H1 (cell line): ENCODE data around the gene CREBBP. TPM values are rescaled to one million over a fixed set of nuclear protein-coding genes. Genes with fewer than 3 reads are reported as not detected.

ENCODE experiments used
- CTCF ChIA-PET: fragments of 300-600 bp; sonication (Branson Sonifier 250); formaldehyde crosslinking; loops from one replicate; lab custom pipeline; 2021; ENCODE audit not compliant: partially characterized antibody; lab: Charles Lee
- POLR2A ChIA-PET: fragments of 300-600 bp; sonication (Branson Sonifier 250); formaldehyde crosslinking; loops from one replicate; lab custom pipeline; 2021; ENCODE audit warnings: inconsistent platforms; ENCODE audit not compliant: partially characterized antibody; lab: Charles Lee
- DNase-seq, 2 experiments: peaks; one replicate each; pipeline versions ENCODE4 v3.0.0 to v3.0.0-alpha.2; 2010 to 2022; ENCODE audit warnings: low spot score in 2 of 2, low read depth in 1 of 2, mixed read lengths in 1 of 2
- FAIRE-seq: peaks from 2 replicates; lab custom pipeline; 2011; peaks lifted over from hg19 to GRCh38; lab: Jason Lieb, UNC
- H2AFZ ChIP-seq: 2 replicates; pipeline ENCODE4 v1.8.1; 2012; ENCODE audit warnings: low read length, inconsistent platforms
- H2AK5ac ChIP-seq: 2 replicates; pipeline ENCODE4 v1.6.1; 2013; ENCODE audit warnings: low read depth, low read length
- H2BK120ac ChIP-seq: replicated peaks from 2 replicates; pipeline ENCODE3; 2013; ENCODE audit warnings: low read depth, low read length, inconsistent platforms
- H2BK12ac ChIP-seq: 2 replicates; pipeline ENCODE4 v1.6.1; 2013; ENCODE audit warnings: low read depth, low read length
- H2BK15ac ChIP-seq: 2 replicates; pipeline ENCODE4 v1.6.1; 2013; ENCODE audit warnings: low read length
- H2BK20ac ChIP-seq: 2 replicates; pipeline ENCODE4 v1.6.1; 2013; ENCODE audit warnings: low read length
- H2BK5ac ChIP-seq: 2 replicates; pipeline ENCODE4 v1.6.1; 2013; ENCODE audit warnings: low read depth, low read length
- H3K14ac ChIP-seq: 2 replicates; pipeline ENCODE4 v1.6.1; 2013; ENCODE audit warnings: inconsistent platforms; ENCODE audit not compliant: insufficient read length
- H3K18ac ChIP-seq: 2 replicates; pipeline ENCODE4 v1.6.1; 2013; ENCODE audit warnings: low read length; ENCODE audit errors: extremely low read depth
- H3K23ac ChIP-seq: 2 replicates; pipeline ENCODE4 v1.6.1; 2013; ENCODE audit warnings: inconsistent platforms; ENCODE audit not compliant: insufficient read length
- H3K23me2 ChIP-seq: 2 replicates; pipeline ENCODE4 v1.6.1; 2013; ENCODE audit warnings: low read depth, low read length
- H3K27ac ChIP-seq: 2 replicates; pipeline ENCODE4 v1.6.1; 2011; ENCODE audit warnings: low read depth, low read length, inconsistent platforms
- H3K27me3 ChIP-seq, 4 experiments: replicated peaks in 1 of 4; 1 replicate in 1 of 4; 2 replicates in 3 of 4; pipeline versions ENCODE4 v1.6.1 to v1.8.1; 2011 to 2013; ENCODE audit warnings: low read length in 3 of 4, mild to moderate bottlenecking in 3 of 4, inconsistent platforms in 2 of 4, mixed read lengths in 2 of 4, moderate library complexity in 1 of 4; ENCODE audit not compliant: control insufficient read depth in 3 of 4, insufficient read depth in 3 of 4; ENCODE audit errors: extremely low read depth in 1 of 4
- H3K36me3 ChIP-seq, 4 experiments: 2 replicates each; pipeline versions ENCODE4 v1.6.1 to v1.8.1; 2011 to 2013; ENCODE audit warnings: mild to moderate bottlenecking in 4 of 4, low read length in 3 of 4, moderate library complexity in 2 of 4, control low read depth in 1 of 4, inconsistent platforms in 1 of 4; ENCODE audit not compliant: insufficient read depth in 4 of 4, control insufficient read depth in 2 of 4
- H3K4ac ChIP-seq: replicated peaks from 2 replicates; pipeline ENCODE3; 2013; ENCODE audit warnings: low read length, low read depth, mixed read lengths, inconsistent platforms; ENCODE audit not compliant: insufficient read length
- H3K4me1 ChIP-seq, 4 experiments: replicated peaks in 1 of 4; 1 replicate in 1 of 4; 2 replicates in 3 of 4; pipeline versions ENCODE4 v1.6.1 to v1.8.1; 2011 to 2013; ENCODE audit warnings: low read length in 3 of 4, inconsistent platforms in 2 of 4, mixed read lengths in 1 of 4; ENCODE audit not compliant: insufficient read depth in 4 of 4, control insufficient read depth in 3 of 4
- H3K4me2 ChIP-seq, 2 experiments: 2 replicates each; pipeline versions ENCODE4 v1.6.1 to v1.8.1; 2011 to 2013; ENCODE audit warnings: low read depth in 2 of 2, low read length in 2 of 2, control low read depth in 1 of 2, inconsistent platforms in 1 of 2, mild to moderate bottlenecking in 1 of 2; ENCODE audit not compliant: insufficient read depth in 1 of 2
- H3K4me3 ChIP-seq, 4 experiments: fragments of 200-600, 300-600 bp in 1 of 4; sonication (generic), shearing (Covaris generic), sonication (Bioruptor Twin) in 1 of 4; 2 replicates each; pipeline versions ENCODE4 v1.5.1 to v1.8.1; 2011 to 2016; ENCODE audit warnings: low read length in 4 of 4, low read depth in 3 of 4, control low read depth in 2 of 4, inconsistent platforms in 2 of 4, mild to moderate bottlenecking in 2 of 4, mixed read lengths in 1 of 4, moderate library complexity in 1 of 4; ENCODE audit not compliant: insufficient read depth in 2 of 4; ENCODE audit errors: extremely low read depth in 1 of 4
- H3K56ac ChIP-seq: replicated peaks from 2 replicates; pipeline ENCODE3; 2013; ENCODE audit warnings: low read depth, mild to moderate bottlenecking, mixed read lengths, low read length, inconsistent platforms; ENCODE audit not compliant: insufficient read length
- H3K79me1 ChIP-seq: 2 replicates; pipeline ENCODE4 v1.6.1; 2013; ENCODE audit warnings: low read depth, low read length, control low read depth
- H3K79me2 ChIP-seq, 2 experiments: 2 replicates each; pipeline versions ENCODE4 v1.6.1 to v1.8.1; 2012 to 2013; ENCODE audit warnings: low read length in 2 of 2, mild to moderate bottlenecking in 2 of 2, inconsistent platforms in 1 of 2; ENCODE audit not compliant: insufficient read depth in 2 of 2, control insufficient read depth in 1 of 2
- H3K9ac ChIP-seq, 4 experiments: replicated peaks in 1 of 4; 1 replicate in 1 of 4; 2 replicates in 3 of 4; pipeline versions ENCODE4 v1.6.1 to v1.8.1; 2011 to 2013; ENCODE audit warnings: low read depth in 3 of 4, low read length in 3 of 4, control low read depth in 2 of 4, mild to moderate bottlenecking in 2 of 4, moderate library complexity in 2 of 4, inconsistent platforms in 1 of 4; ENCODE audit errors: extremely low read depth in 1 of 4
- H3K9me3 ChIP-seq, 2 experiments: 2 replicates each; pipeline versions ENCODE4 v1.6.1 to v1.8.1; 2012 to 2013; ENCODE audit warnings: mild to moderate bottlenecking in 2 of 2, moderate library complexity in 2 of 2, control low read depth in 1 of 2, inconsistent platforms in 1 of 2, low read depth in 1 of 2, low read length in 1 of 2, mixed read lengths in 1 of 2; ENCODE audit not compliant: insufficient read depth in 2 of 2
- H4K20me1 ChIP-seq, 2 experiments: replicated peaks in 1 of 2; 2 replicates each; pipeline versions ENCODE3 to v1.8.1; 2011 to 2013; ENCODE audit warnings: inconsistent platforms in 2 of 2, low read length in 2 of 2, mild to moderate bottlenecking in 1 of 2; ENCODE audit not compliant: insufficient read depth in 2 of 2, control insufficient read depth in 1 of 2
- H4K5ac ChIP-seq: 2 replicates; pipeline ENCODE4 v1.6.1; 2013; ENCODE audit warnings: low read length, low read depth, mixed read lengths, inconsistent platforms; ENCODE audit not compliant: insufficient read length
- H4K8ac ChIP-seq: 2 replicates; pipeline ENCODE4 v1.8.0; 2013; ENCODE audit warnings: mild to moderate bottlenecking, moderate library complexity, low read length, inconsistent platforms; ENCODE audit not compliant: insufficient read depth; ENCODE audit errors: extremely low read depth
- H4K91ac ChIP-seq: replicated peaks from 2 replicates; pipeline ENCODE3; 2013; ENCODE audit warnings: low read length, mixed read lengths, inconsistent platforms; ENCODE audit not compliant: insufficient read length
- EP300 ChIP-seq, 2 experiments: IDR thresholded peaks; 1 replicate in 1 of 2; 2 replicates in 1 of 2; pipeline ENCODE4 v1.6.1; 2011 to 2012; ENCODE audit warnings: low read depth in 2 of 2, low read length in 2 of 2, mild to moderate bottlenecking in 2 of 2, borderline replicate concordance in 1 of 2, inconsistent platforms in 1 of 2, moderate library complexity in 1 of 2
- WGBS, 2 experiments: shearing (Covaris generic) in 1 of 2; methylation state at CpG; one replicate each; pipeline versions ENCODE4 v1.1.6 to v1.1.7; 2013 to 2015; ENCODE audit warnings: low lambda C conversion rate in 2 of 2, mixed read lengths in 2 of 2, inconsistent platforms in 1 of 2, low coverage in 1 of 2, missing lambda C conversion rate in 1 of 2; ENCODE audit not compliant: insufficient replicate concordance in 2 of 2, insufficient coverage in 1 of 2, insufficient read length in 1 of 2; ENCODE audit errors: extremely low coverage in 1 of 2, missing lambda C conversion rate in 1 of 2; 5-methylcytosine and 5-hydroxymethylcytosine counted together
- polyA plus RNA-seq, 7 experiments: library from polyadenylated mRNA; depleted of rRNA in 3 of 7; stranded (reverse) in 5 of 7; unstranded in 2 of 7; fragments of >200 nt in 5 of 7; fragments of 200-250 nt in 2 of 7; gene quantifications; 1 replicate in 5 of 7; 2 replicates in 1 of 7; 4 replicates in 1 of 7; pipeline versions ENCODE4 v1.2.1 to v1.2.3, GENCODE V29; 2011 to 2013; ENCODE audit warnings: missing spikeins in 2 of 7, mixed read lengths in 2 of 7
- total RNA-seq: library from RNA; stranded (reverse); fragmentation: NEBNext Ultra II Directional; extraction: Animal tissue kit (Norgen Biotek cat#: 25700); gene quantifications from 2 replicates; pipeline ENCODE4 v1.2.1, GENCODE V29; 2021

CREBBP gene
- total and polyA plus RNA-seq, 2 of the 8 experiments (the other 6 are each of a cell fraction or from before 2014, with no cell fraction given) = 10.0 to 60.1 TPM

DNA sequence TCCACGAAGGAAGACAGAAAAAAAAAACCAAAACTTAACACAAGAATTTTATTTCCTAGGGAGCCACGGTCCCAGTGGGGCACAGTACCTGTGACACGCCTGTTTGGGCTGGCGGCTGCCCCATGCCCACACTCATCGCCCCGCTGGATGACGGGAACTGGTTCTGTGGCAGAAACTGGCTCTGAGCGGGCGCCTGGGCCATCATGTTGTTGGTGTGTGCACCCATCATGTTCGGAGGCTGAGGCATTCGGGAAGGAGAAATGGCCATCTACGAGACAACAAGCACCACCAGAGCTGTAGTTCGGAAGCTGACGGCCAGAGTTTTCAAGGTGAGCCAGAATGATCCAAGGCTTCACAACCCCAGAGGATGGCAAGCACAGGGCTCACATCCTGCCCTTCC lies 106.8 kb downstream of the CREBBP start:
- H3K23ac ChIP-seq = no peak overlapping the region
- H4K91ac ChIP-seq = no peak overlapping the region
- H3K4ac ChIP-seq = no peak overlapping the region
- H2BK120ac ChIP-seq = no peak overlapping the region
- H4K8ac ChIP-seq = no peak overlapping the region
- no peak for TF ChIP-seq EP300 (IDR thresholded peaks at IDR 0.05; ENCODE audit: borderline replicate concordance in 1 of 2, low read depth in 2 of 2, low read length in 2 of 2)
- H3K79me1 ChIP-seq = peaks cover 2% of the 10 kb centered on the region; the same call in 1 of the 2 replicates
- ChIA-PET CTCF (interaction anchor here (0.5 to 0.9 kb wide), 2 partner anchors 27 to 97 kb away, joined by 3 to 4 read pairs; no protein-coding TSS in a partner anchor), POLR2A (no interaction called here)
- H3K4me3 ChIP-seq = no peak overlapping the region
- FAIRE-seq (no peak), DNase-seq (no peak)
- no peaks in the 10 kb centered on the region for H3K79me2 ChIP-seq
- no peak overlapping the region for H3K18ac ChIP-seq
- no peak overlapping the region for H3K14ac ChIP-seq
- no peak overlapping the region for H3K27ac ChIP-seq
- H3K56ac ChIP-seq = no peak overlapping the region
- H2AK5ac ChIP-seq = no peak overlapping the region
- WGBS, 2 experiments = 90% methylated on average over 14 of the region's 14 CpGs; no CpG with 5 or more reads in 1 of the 2 experiments
- H2BK15ac ChIP-seq = no peak overlapping the region
- H3K9me3 ChIP-seq = no peaks in the 10 kb centered on the region
- H2BK20ac ChIP-seq = no peak overlapping the region
- H3K27me3 ChIP-seq = no peaks in the 10 kb centered on the region
- H3K23me2 ChIP-seq = no peaks in the 10 kb centered on the region
- peaks cover 4 to 70% (median 34%) of the 10 kb centered on the region in 4 experiments; a peak in 7 of 8 replicates for H3K36me3 ChIP-seq
- no peak overlapping the region for H2BK5ac ChIP-seq
- no peak overlapping the region for H3K9ac ChIP-seq
- H2AFZ ChIP-seq = no peak overlapping the region
- no peak overlapping the region for H2BK12ac ChIP-seq
- H4K20me1 ChIP-seq = peaks cover 4 to 8% of the 10 kb centered on the region in 2 experiments
- no peak overlapping the region for H4K5ac ChIP-seq
- H3K4me2 ChIP-seq = no peak overlapping the region
- H3K4me1 ChIP-seq = no peaks in the 10 kb centered on the region
